ENCODE data around the gene ZNF805.
"Not testable (repeated sequence)": the region's sequence is repeated elsewhere in the genome, so short reads cannot be mapped to it uniquely, and the experiment has no call there.

Gene ZNF805

GRCh38 chr19:57240311-57241090 is at the start of gene ZNF805:
Gene ZNF805 (plus strand): TSS chr19:57240632. CDS start chr19:57240892, 260 bp downstream.
- FAIRE-seq (peak; percentile 39), DNase-seq (ENCODE audit: low spot score) (peak; percentile 68)

DNA sequence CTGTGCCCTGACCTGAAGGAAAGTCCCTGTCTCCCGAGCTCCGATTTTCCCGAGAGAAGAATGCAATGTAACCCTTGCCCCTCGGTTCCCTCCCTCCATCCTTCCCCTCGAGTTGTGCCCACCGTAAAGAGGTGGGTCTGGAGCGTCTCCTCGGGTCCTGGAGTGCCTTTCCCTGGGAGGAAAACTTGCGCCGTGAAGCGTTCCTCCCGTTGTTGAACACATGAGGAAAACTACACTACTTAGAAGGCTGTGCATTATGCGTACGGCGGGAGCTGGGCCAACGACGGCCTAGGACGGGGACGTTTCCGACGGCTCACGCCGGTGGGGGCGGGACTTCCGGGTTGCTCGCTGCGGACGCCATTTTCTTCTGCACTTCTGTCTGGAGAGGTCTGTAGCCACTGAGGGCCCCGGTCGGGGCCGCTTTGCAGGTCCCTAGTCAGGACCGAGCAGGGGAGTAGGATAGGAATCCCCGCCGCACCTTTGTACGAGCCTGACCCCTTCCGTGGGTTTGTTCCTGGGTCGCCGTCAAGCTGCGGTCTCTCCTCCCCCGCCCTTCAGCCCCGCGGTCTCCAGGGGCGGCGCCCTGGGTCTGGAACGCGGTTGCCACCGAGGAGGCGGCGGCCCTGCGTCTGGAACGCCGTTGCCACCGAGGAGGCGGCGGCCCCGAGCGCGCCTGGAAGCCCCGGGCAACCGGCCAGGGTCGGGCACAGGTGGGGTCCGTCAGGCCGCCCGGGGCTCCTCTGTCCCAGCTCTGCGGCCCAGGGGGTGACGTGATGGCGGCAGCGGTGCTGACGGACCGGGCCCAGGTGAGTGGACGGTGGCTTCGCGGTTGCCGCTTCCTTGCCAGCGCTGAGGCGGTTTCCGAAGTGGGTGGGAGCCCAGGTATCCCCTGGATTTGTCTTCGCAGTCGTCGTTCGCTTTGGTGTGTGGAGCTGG is 49.0 kb upstream of the ZNF805 start, which contains the start of gene ZNF264:
TSS of gene ZNF264 (plus strand) at position 360 of the 936 bp plus-strand sequence. CDS start at position 774, 414 bp downstream.
- no peak for FAIRE-seq

DNA sequence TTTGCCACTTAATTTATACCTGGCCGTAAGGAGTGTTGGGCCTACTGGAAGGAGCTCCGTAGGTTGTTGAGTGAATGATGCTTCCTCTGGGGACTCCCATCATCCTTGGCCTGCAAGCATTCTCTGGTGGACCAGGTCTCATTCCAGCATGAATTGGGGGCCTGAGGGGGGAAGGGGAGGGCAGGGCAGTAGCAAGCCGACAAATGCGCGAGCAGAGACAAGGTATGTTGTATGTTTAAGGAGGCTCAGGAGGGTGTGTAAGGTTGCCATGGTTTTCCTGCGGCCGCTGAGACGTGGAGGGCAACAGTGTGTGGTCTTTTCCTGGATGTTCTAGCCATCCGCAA is 48.4 kb upstream of the ZNF805 start:
- no peak for FAIRE-seq
- DNase-seq (ENCODE audit: low spot score): no peak

More for the DNA sequence above, 49.0 kb upstream of the ZNF805 start, which contains the start of gene ZNF264:
- peak; percentile 52 for DNase-seq (ENCODE audit: low spot score)

DNA sequence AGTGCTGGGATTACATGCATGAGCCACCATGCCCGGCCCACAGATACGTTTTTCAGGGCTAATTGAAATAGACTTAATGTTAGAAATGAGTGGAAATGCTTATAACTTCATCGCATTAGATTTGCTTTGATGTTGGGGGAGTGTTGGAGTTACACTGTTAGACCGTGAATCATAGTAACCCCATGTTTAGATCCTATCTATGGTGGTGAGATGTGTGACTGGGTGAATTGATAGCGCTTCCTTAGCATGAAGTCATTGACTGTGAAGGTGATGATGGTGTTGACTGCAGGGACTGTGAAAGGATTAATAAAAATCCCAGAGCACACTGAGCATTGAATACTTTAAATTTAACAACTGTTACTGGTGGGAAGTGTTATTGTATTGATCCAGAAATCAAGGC is 47.4 kb upstream of the ZNF805 start:
- no peak for FAIRE-seq
- DNase-seq (ENCODE audit: low spot score): no peak

GRCh38 chr19:57197874-57198273 is 42.6 kb upstream of the ZNF805 start:
- not testable (repeated sequence) for FAIRE-seq; DNase-seq (ENCODE audit: low spot score)

DNA sequence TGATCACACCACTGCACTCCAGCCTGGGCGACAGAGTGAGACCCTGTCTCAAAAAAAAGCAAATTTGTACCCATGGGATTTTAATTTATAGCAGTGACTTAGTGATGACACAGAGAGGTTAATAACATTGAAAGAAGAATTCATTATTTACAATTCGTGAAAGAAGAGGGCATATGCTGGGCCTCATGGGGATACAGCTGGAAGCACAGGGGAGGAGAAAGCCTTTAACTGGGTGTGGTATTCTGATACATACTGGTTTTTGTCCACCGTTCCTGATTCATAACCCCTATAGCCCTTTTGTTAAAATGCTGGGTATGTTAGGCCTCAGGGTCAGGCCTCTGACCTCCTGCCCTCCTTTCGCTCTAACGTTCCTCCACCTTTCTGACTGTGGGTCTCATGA is 38.3 kb upstream of the ZNF805 start:
- no peak for FAIRE-seq

GRCh38 chr19:57210381-57210780 is 30.1 kb upstream of the ZNF805 start:
- no peak for FAIRE-seq

More for the DNA sequence above, 38.3 kb upstream of the ZNF805 start:
- DNase-seq (ENCODE audit: low spot score): no peak

DNA sequence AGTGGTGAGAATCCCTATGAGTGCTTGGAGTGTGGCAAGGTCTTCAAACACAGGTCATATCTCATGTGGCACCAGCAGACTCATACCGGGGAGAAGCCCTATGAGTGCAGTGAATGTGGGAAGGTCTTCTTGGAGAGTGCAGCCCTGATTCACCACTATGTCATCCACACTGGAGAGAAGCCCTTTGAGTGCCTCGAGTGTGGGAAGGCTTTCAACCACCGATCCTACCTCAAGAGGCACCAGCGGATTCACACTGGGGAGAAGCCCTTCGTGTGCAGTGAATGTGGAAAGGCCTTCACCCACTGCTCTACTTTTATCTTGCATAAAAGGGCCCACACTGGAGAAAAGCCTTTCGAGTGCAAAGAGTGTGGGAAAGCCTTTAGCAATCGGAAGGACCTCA is 28.3 kb upstream of the ZNF805 start:
- no peak for DNase-seq (ENCODE audit: low spot score)
- no peak for FAIRE-seq

More at GRCh38 chr19:57210381-57210780, 30.1 kb upstream of the ZNF805 start:
- no peak for DNase-seq (ENCODE audit: low spot score)

GRCh38 chr19:57227502-57227901 is 12.9 kb upstream of the ZNF805 start:
- DNase-seq (ENCODE audit: low spot score): no peak
- no peak for FAIRE-seq

DNA sequence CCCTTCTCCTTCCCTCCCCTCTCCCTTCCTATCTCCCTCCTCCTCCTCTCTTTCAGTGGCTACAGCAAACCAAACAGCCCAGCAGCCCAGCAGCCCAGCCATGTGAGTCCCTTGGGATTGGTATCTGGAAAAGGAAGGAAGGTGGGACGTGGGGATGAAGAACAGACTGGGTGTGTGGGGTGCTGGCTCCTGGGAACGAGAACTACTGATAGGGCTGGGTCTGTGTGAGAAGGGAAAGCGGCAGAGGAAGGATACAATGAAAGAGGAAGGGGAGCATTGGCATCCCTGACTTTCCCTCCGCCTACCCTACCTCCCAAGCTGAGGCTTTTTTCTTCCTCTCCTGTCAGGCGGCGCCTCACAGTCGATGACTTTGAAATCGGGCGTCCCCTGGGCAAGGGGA is 8.7 kb upstream of the ZNF805 start:
- no peak for FAIRE-seq
- DNase-seq (ENCODE audit: low spot score): no peak

DNA sequence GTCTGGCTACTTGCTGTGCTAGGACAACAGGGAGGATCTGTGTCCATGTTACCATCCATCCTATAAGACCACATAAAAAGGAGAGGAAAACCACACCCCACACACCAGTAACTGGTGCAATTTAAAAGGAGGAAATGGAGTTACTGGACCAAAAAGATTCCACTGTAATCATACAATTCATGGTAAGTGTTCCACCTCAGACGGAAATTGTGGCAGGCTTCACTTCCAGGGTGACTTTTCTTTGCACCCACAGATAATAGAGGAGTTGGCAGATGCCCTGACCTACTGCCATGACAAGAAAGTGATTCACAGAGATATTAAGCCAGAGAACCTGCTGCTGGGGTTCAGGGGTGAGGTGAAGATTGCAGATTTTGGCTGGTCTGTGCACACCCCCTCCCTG is 7.2 kb upstream of the ZNF805 start:
- FAIRE-seq: no peak
- no peak for DNase-seq (ENCODE audit: low spot score)

- FAIRE-seq (no peak), DNase-seq (ENCODE audit: low spot score) (no peak)
Measured at GRCh38 chr19:57239982-57240310, 486 bp upstream of the ZNF805 start.

DNA sequence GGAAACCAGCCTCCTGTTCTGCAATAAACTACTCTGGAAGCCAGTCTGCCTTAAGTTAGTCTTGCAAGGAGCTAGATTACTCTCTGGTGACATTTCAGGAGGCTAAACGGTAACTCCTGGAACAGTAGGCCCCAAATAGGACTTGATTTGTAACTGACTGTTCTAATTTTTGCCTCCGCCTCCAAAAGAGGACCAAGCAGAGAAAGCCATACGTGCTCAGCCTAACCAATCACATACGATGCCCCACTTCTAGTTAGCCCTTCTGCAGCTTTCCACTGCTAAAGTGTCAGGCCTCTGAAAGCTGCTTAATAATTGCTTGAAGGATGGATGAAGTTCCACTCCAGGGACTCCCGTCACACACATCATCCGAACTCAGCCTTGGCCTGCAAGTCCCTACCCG is 744 bp downstream of the ZNF805 start:
- DNase-seq (ENCODE audit: low spot score) (no peak), FAIRE-seq (no peak)

DNA sequence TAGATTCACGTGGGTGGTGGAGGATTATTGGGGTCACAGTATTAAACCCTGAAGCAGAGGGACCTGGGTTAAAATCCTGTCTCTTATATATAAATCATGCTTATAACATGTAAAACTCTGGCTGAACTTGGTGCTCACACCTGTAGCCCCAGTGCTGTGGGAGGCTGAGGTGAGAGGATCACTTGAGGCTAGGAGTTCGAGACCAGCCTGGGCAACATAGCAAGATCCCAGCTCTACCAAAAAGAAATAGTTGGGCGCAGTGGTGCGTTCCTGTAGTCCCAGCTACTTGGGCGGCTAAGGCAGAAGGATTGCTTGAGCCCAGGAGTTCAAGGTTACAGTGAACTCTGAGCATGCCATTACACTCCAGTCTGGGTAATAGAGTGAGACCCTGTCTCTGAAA is 2.4 kb downstream of the ZNF805 start:
- FAIRE-seq (no peak), DNase-seq (ENCODE audit: low spot score) (no peak)

DNA sequence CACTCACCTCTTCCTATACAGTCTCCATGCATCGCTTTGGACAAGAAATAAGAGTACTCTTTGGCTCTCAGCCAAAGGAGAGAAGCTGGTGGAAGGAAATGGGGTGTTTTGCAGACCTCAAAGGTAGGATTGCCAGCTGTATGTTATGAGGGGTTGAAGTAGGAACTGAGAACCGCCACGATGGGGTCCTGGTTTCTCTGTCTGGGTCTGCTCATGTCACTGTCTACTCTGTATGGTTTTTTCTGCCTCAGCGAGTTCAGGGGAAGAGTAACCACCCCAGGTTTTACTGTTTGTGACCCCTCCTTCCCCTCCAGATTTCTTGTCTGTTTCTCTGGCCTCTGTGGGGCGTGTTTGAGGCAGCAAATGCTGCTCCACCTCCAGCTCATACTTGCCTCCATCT is 4.1 kb downstream of the ZNF805 start:
- DNase-seq (ENCODE audit: low spot score) (no peak), FAIRE-seq (no peak)

DNA sequence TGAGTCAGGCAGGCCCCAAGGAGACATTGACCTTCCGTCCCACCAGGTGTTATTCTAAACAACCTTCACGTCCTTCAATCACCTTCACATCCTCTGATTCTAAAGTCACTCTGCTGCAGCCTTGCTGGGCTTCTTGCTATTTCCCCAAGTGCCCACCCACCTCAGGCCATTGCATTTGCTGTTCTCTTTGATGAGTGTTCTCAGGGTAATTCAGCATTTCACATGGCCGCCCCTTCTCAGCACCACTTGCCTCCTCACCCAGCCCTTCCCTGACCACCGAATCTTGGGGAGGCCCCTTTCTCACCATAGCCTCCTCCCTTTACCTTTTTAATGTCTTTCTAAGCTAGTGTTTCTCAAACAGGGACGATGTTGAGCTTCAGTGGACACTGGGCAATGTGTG is 4.6 kb downstream of the ZNF805 start:
- DNase-seq (ENCODE audit: low spot score) (no peak), FAIRE-seq (no peak)

- FAIRE-seq: no peak
- DNase-seq (ENCODE audit: low spot score): no peak
Measured at GRCh38 chr19:57245959-57246358, 5.5 kb downstream of the ZNF805 start.

- FAIRE-seq: no peak
Measured at GRCh38 chr19:57248646-57249045, 8.2 kb downstream of the ZNF805 start.

GRCh38 chr19:57249329-57249728 is 8.9 kb downstream of the ZNF805 start:
- DNase-seq (ENCODE audit: low spot score): no peak
- FAIRE-seq: no peak

More at GRCh38 chr19:57248646-57249045, 8.2 kb downstream of the ZNF805 start:
- no peak for DNase-seq (ENCODE audit: low spot score)

GRCh38 chr19:57253767-57254166 is 13.3 kb downstream of the ZNF805 start:
- not testable (repeated sequence) for DNase-seq (ENCODE audit: low spot score); FAIRE-seq

- no peak for FAIRE-seq
- DNase-seq (ENCODE audit: low spot score): no peak
Measured at GRCh38 chr19:57262044-57262443, 21.6 kb downstream of the ZNF805 start.

DNA sequence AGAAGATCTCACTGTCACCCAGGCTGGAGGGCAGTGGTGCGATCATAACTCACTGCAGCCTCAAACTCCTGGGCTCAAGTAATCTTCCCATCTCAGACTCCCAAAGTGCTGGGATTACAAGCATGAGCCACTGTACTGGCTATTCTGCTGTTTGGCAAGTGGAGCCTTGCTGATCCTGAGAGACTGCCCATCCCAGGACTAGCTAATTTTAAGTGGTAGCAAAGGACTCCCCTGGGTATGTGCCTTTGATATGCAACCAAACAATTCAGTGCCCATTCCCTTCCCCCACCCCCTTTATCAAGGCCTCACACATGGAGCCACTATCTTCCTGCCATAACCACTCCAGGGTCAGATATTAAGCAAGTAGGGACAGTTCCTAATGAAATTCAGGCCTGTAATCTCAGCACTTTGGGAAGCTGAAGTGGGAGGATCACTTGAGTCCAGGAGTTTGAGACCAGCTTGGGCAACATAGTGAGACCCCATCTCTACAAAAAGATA is 22.9 kb downstream of the ZNF805 start:
- FAIRE-seq (no peak), DNase-seq (ENCODE audit: low spot score) (no peak)
